Muscle layer of duodenum (tissue), 2 donors: ENCODE results near the gene HERPUD2.
"Not testable (repeated sequence)": the region's sequence is repeated elsewhere in the genome, so short reads cannot be mapped to it uniquely, and the experiment has no call there.

Experiments
- H3K27ac ChIP-seq: one replicate; pipeline ENCODE4 v1.7.0; 2013; ENCODE audit warnings: mild to moderate bottlenecking, low read length
- H3K27me3 ChIP-seq: one replicate; pipeline ENCODE4 v1.7.0; 2013; ENCODE audit warnings: low read depth, mild to moderate bottlenecking, control low read depth, low read length
- H3K36me3 ChIP-seq, 2 donors: one replicate each; pipeline ENCODE4 v1.7.0; 2013; ENCODE audit warnings: low read length in 2 of 2, control low read depth in 1 of 2, mild to moderate bottlenecking in 1 of 2; ENCODE audit not compliant: insufficient read depth in 2 of 2, control insufficient read depth in 1 of 2
- H3K4me1 ChIP-seq, 2 donors: one replicate each; pipeline ENCODE4 v1.7.0; 2013; ENCODE audit warnings: low read length in 2 of 2, mild to moderate bottlenecking in 2 of 2, control low read depth in 1 of 2, moderate library complexity in 1 of 2; ENCODE audit not compliant: insufficient read depth in 2 of 2, control insufficient read depth in 1 of 2
- H3K4me3 ChIP-seq, 2 donors: one replicate each; pipeline ENCODE4 v1.7.0; 2013; ENCODE audit warnings: low read length in 2 of 2, low read depth in 1 of 2, mild to moderate bottlenecking in 1 of 2
- H3K9me3 ChIP-seq, 2 donors: one replicate each; pipeline ENCODE4 v1.7.0; 2013; ENCODE audit warnings: low read length in 2 of 2, control low read depth in 1 of 2, mild to moderate bottlenecking in 1 of 2; ENCODE audit not compliant: control insufficient read depth in 1 of 2
- donor health status: healthy.

Gene HERPUD2

GRCh38 chr7:35604595-35604994 lies 90.3 kb downstream of the HERPUD2 start:
- H3K36me3 ChIP-seq: no peaks in the 10 kb centered on the region
- H3K4me3 ChIP-seq: no peak overlapping the region
- no peak overlapping the region for H3K27ac ChIP-seq
- H3K4me1 ChIP-seq: no peaks in the 10 kb centered on the region
- no peaks in the 10 kb centered on the region for H3K9me3 ChIP-seq
- H3K27me3 ChIP-seq: no peaks in the 10 kb centered on the region

- no peaks in the 10 kb centered on the region for H3K4me1 ChIP-seq
- no peak overlapping the region for H3K4me3 ChIP-seq
- H3K9me3 ChIP-seq: no peaks in the 10 kb centered on the region
- H3K27ac ChIP-seq: no peak overlapping the region
- no peaks in the 10 kb centered on the region for H3K27me3 ChIP-seq
- H3K36me3 ChIP-seq: no peaks in the 10 kb centered on the region
These were observed 95.3 kb downstream of the HERPUD2 start for GRCh38 chr7:35599645-35600044.

- Histone ChIP-seq H3K27me3 (no peaks in the 10 kb centered on the region), H3K9me3 (no peaks in the 10 kb centered on the region), H3K4me1 (no peaks in the 10 kb centered on the region), H3K36me3 (no peaks in the 10 kb centered on the region), H3K27ac (no peak overlapping the region), H3K4me3 (no peak overlapping the region)
These were observed 95.9 kb downstream of the HERPUD2 start for GRCh38 chr7:35599061-35599460.

GRCh38 chr7:35596061-35596460 lies 98.9 kb downstream of the HERPUD2 start:
- no peak overlapping the region for H3K4me3 ChIP-seq
- H3K4me1 ChIP-seq: no peaks in the 10 kb centered on the region
- no peaks in the 10 kb centered on the region for H3K27me3 ChIP-seq
- H3K9me3 ChIP-seq: no peaks in the 10 kb centered on the region
- no peaks in the 10 kb centered on the region for H3K36me3 ChIP-seq
- no peak overlapping the region for H3K27ac ChIP-seq

GRCh38 chr7:35593899-35594298 lies 101.0 kb downstream of the HERPUD2 start:
- Histone ChIP-seq H3K4me1 (no peaks in the 10 kb centered on the region), H3K9me3 (no peaks in the 10 kb centered on the region), H3K27ac (no peak overlapping the region), H3K27me3 (no peaks in the 10 kb centered on the region), H3K4me3 (no peak overlapping the region), H3K36me3 (no peaks in the 10 kb centered on the region)

- Histone ChIP-seq H3K36me3 (no peaks in the 10 kb centered on the region), H3K9me3 (no peaks in the 10 kb centered on the region), H3K27me3 (no peaks in the 10 kb centered on the region), H3K4me3 (no peak overlapping the region), H3K27ac (no peak overlapping the region), H3K4me1 (no peaks in the 10 kb centered on the region)
These were observed 106.3 kb downstream of the HERPUD2 start for GRCh38 chr7:35588647-35589046.

GRCh38 chr7:35584990-35585389 lies 109.9 kb downstream of the HERPUD2 start:
- H3K4me3 ChIP-seq: no peak overlapping the region
- no peaks in the 10 kb centered on the region for H3K27me3 ChIP-seq
- H3K9me3 ChIP-seq: peaks cover 0 to 3% of the 10 kb centered on the region in 2 donors
- H3K27ac ChIP-seq: no peak overlapping the region
- H3K36me3 ChIP-seq: no peaks in the 10 kb centered on the region
- no peaks in the 10 kb centered on the region for H3K4me1 ChIP-seq

- H3K27ac ChIP-seq, H3K27me3 ChIP-seq, H3K9me3 ChIP-seq, H3K36me3 ChIP-seq, H3K4me1 ChIP-seq, H3K4me3 ChIP-seq: not testable (repeated sequence)
These were observed 110.4 kb downstream of the HERPUD2 start for GRCh38 chr7:35584533-35584932.
